ENCODE measurements around the gene COMMD7.
"Not testable (repeated sequence)": the region's sequence is repeated elsewhere in the genome, so short reads cannot be mapped to it uniquely, and the experiment has no call there.

Gene COMMD7

GRCh38 chr20:32718749-32719348 is 24.4 kb downstream of the COMMD7 start:
- DNase-seq: no peak
- in situ Hi-C loops (cut with HindIII; ENCODE audit: low pct_ligation_motif_present, low sequenced_read_pairs): no loop called here
- peaks cover 5% of the 10 kb centered on the region for H3K36me3 ChIP-seq (replicated peaks)

GRCh38 chr20:32711346-32711745 is 31.9 kb downstream of the COMMD7 start:
- Histone ChIP-seq H3K4me3 (ENCODE audit: low read depth, low read length) (no peak overlapping the region), H3K36me3 (replicated peaks) (peaks cover 6% of the 10 kb centered on the region), H3K27ac (no peak overlapping the region), H3K27me3 (replicated peaks) (no peaks in the 10 kb centered on the region)
- DNase-seq: no peak
- no peak for TF ChIP-seq CTCF (IDR thresholded peaks at IDR 0.05; ENCODE audit: low read depth, low read length, missing control alignments)
- in situ Hi-C loops (cut with HindIII; ENCODE audit: low pct_ligation_motif_present, low sequenced_read_pairs): no loop called here

More at GRCh38 chr20:32718749-32719348, 24.4 kb downstream of the COMMD7 start:
- Histone ChIP-seq H3K27me3 (replicated peaks) (no peaks in the 10 kb centered on the region), H3K4me3 (ENCODE audit: low read depth, low read length) (no peak overlapping the region), H3K27ac (no peak overlapping the region)
- TF ChIP-seq CTCF (IDR thresholded peaks at IDR 0.05; ENCODE audit: low read depth, low read length, missing control alignments): no peak

- Histone ChIP-seq H3K27ac (no peak overlapping the region), H3K36me3 (replicated peaks) (peaks cover 8% of the 10 kb centered on the region), H3K27me3 (replicated peaks) (no peaks in the 10 kb centered on the region), H3K4me3 (ENCODE audit: low read depth, low read length) (no peak overlapping the region)
- DNase-seq: no peak
- no peak for TF ChIP-seq CTCF (IDR thresholded peaks at IDR 0.05; ENCODE audit: low read depth, low read length, missing control alignments)
- in situ Hi-C loops (cut with HindIII; ENCODE audit: low pct_ligation_motif_present, low sequenced_read_pairs): no loop called here
Observed at GRCh38 chr20:32709632-32710121, 33.6 kb downstream of the COMMD7 start.

- H3K36me3 ChIP-seq (replicated peaks); H3K27me3 ChIP-seq (replicated peaks); DNase-seq; in situ Hi-C loops (cut with HindIII; ENCODE audit: low pct_ligation_motif_present, low sequenced_read_pairs); H3K27ac ChIP-seq; H3K4me3 ChIP-seq (ENCODE audit: low read depth, low read length): not testable (repeated sequence)
Observed at GRCh38 chr20:32709029-32709631, 34.1 kb downstream of the COMMD7 start.

GRCh38 chr20:32707691-32708581 is 35.3 kb downstream of the COMMD7 start:
- peaks cover 12% of the 10 kb centered on the region for H3K36me3 ChIP-seq (replicated peaks)
- DNase-seq: no peak
- no peak for TF ChIP-seq CTCF (IDR thresholded peaks at IDR 0.05; ENCODE audit: low read depth, low read length, missing control alignments)
- no peaks in the 10 kb centered on the region for H3K27me3 ChIP-seq (replicated peaks)
- H3K4me3 ChIP-seq (ENCODE audit: low read depth, low read length): no peak overlapping the region
- H3K27ac ChIP-seq: no peak overlapping the region
- in situ Hi-C loops (cut with HindIII; ENCODE audit: low pct_ligation_motif_present, low sequenced_read_pairs): no loop called here

- no peak overlapping the region for H3K4me3 ChIP-seq (ENCODE audit: low read depth, low read length)
- no peaks in the 10 kb centered on the region for H3K27me3 ChIP-seq (replicated peaks)
- no peak for TF ChIP-seq CTCF (IDR thresholded peaks at IDR 0.05; ENCODE audit: low read depth, low read length, missing control alignments)
- H3K36me3 ChIP-seq (replicated peaks): peaks cover 12% of the 10 kb centered on the region
- H3K27ac ChIP-seq: no peak overlapping the region
- DNase-seq: no peak
- in situ Hi-C loops (cut with HindIII; ENCODE audit: low pct_ligation_motif_present, low sequenced_read_pairs): no loop called here
Observed at GRCh38 chr20:32706486-32706885, 36.8 kb downstream of the COMMD7 start.
